GM18858 (cell line): ENCODE results near the gene ITGB4.

Experiments used
- ATAC-seq: cut with Tn5 transposase; IDR thresholded peaks from one replicate; pipeline ENCODE4 v1.9.1; 2021; ENCODE audit not compliant: unreplicated experiment

ITGB4 gene

GRCh38 chr17:75720656-75721462 is at the start of gene ITGB4:
Gene ITGB4, plus strand, starts transcription at chr17:75721459. Its CDS starts 3,245 bp downstream, at chr17:75724704.
- no peak for ATAC-seq

- ATAC-seq = no peak
Measured at GRCh38 chr17:75672011-75672410, 49.2 kb upstream of the ITGB4 start.

GRCh38 chr17:75673487-75673886 is 47.8 kb upstream of the ITGB4 start:
- ATAC-seq = no peak

GRCh38 chr17:75676461-75676860 is 44.8 kb upstream of the ITGB4 start:
- no peak for ATAC-seq

- no peak for ATAC-seq
Measured at GRCh38 chr17:75679706-75680211, 41.5 kb upstream of the ITGB4 start.

- no peak for ATAC-seq
Measured at GRCh38 chr17:75680431-75680830, 40.8 kb upstream of the ITGB4 start.

- ATAC-seq = no peak
Measured at GRCh38 chr17:75681289-75681688, 40.0 kb upstream of the ITGB4 start.

GRCh38 chr17:75683583-75683982 is 37.7 kb upstream of the ITGB4 start:
- no peak for ATAC-seq

GRCh38 chr17:75684249-75684648 is 37.0 kb upstream of the ITGB4 start:
- no peak for ATAC-seq

- no peak for ATAC-seq
Measured at GRCh38 chr17:75684924-75685323, 36.3 kb upstream of the ITGB4 start.

- no peak for ATAC-seq
Measured at GRCh38 chr17:75685499-75685898, 35.8 kb upstream of the ITGB4 start.

- ATAC-seq = no peak
Measured at GRCh38 chr17:75688209-75688825, 32.9 kb upstream of the ITGB4 start.

- ATAC-seq = no peak
Measured at GRCh38 chr17:75689441-75689873, 31.8 kb upstream of the ITGB4 start.

GRCh38 chr17:75691371-75691791 is 29.9 kb upstream of the ITGB4 start:
- no peak for ATAC-seq

GRCh38 chr17:75691801-75692626 is 29.2 kb upstream of the ITGB4 start:
- no peak for ATAC-seq

GRCh38 chr17:75692976-75693375 is 28.3 kb upstream of the ITGB4 start:
- no peak for ATAC-seq

- ATAC-seq = no peak
Measured at GRCh38 chr17:75693500-75694481, 27.5 kb upstream of the ITGB4 start.

GRCh38 chr17:75694536-75694935 is 26.7 kb upstream of the ITGB4 start:
- ATAC-seq = no peak

- no peak for ATAC-seq
Measured at GRCh38 chr17:75695141-75695829, 26.0 kb upstream of the ITGB4 start.
